Coronary artery (tissue), 2 donors: ENCODE data around the gene ZSWIM9.
"Not testable (repeated sequence)": the region's sequence is repeated elsewhere in the genome, so short reads cannot be mapped to it uniquely, and the experiment has no call there.

Source experiments
- DNase-seq: peaks from one replicate; pipeline ENCODE4 v3.0.0-alpha.2; 2017; ENCODE audit warnings: low spot score
- H3K27ac ChIP-seq, 2 donors: fragments of 200-600 bp; sonication (generic); one replicate each; pipeline ENCODE4 v1.5.1; 2016 to 2019
- H3K4me3 ChIP-seq: fragments of 200-600 bp; sonication (generic); 2 replicates; pipeline ENCODE4 v1.5.1; 2016; ENCODE audit warnings: mild to moderate bottlenecking, moderate library complexity
- TF ChIP-seq, protein P1 (sequence below): fragments of 200-600 bp; sonication (generic); IDR thresholded peaks from one replicate; pipeline ENCODE4 v1.5.1; 2019; ENCODE audit warnings: antibody characterized with exemption

Gene ZSWIM9

DNA sequence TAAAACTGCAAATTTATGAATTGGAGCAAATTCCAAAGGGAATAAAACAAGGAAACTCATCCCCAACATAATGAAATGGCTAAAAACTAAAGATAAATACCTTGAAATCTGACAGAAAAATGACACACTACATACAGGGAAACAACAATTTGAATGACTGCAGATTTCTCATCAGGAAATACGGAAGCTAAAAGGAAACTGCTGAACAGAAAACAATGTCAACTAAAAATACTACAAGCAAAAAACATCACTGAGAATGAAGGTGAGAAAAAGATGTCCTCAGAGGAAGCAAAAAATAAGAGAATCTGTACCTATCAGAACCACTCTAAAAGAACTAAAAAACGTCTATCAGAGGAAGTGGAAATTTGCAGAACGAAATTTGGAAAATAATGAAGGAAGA lies 39.5 kb downstream of the ZSWIM9 start:
- Histone ChIP-seq H3K27ac (no peak overlapping the region), H3K4me3 (no peak overlapping the region)
- TF ChIP-seq, protein P1, sequence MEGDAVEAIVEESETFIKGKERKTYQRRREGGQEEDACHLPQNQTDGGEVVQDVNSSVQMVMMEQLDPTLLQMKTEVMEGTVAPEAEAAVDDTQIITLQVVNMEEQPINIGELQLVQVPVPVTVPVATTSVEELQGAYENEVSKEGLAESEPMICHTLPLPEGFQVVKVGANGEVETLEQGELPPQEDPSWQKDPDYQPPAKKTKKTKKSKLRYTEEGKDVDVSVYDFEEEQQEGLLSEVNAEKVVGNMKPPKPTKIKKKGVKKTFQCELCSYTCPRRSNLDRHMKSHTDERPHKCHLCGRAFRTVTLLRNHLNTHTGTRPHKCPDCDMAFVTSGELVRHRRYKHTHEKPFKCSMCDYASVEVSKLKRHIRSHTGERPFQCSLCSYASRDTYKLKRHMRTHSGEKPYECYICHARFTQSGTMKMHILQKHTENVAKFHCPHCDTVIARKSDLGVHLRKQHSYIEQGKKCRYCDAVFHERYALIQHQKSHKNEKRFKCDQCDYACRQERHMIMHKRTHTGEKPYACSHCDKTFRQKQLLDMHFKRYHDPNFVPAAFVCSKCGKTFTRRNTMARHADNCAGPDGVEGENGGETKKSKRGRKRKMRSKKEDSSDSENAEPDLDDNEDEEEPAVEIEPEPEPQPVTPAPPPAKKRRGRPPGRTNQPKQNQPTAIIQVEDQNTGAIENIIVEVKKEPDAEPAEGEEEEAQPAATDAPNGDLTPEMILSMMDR: no peak
- no peak for DNase-seq

DNA sequence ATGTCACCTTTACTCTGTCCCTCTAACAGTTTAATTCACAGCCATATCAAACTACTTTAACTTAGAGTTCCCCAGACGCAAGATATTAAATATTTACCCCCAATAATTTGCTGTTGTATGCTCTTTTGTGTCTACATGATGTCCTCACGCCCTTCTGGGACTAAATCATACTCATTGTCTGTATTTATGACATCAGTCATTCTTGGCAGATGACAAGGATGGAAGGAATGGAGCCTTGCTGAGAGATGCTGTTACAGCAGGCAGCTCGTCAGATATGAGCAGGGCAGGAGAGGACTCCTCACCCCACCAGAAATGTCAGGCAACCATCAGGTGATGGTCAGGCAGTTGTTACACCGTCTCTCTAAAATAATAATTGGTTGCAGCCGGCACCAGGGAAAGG lies 43.5 kb downstream of the ZSWIM9 start:
- Histone ChIP-seq H3K4me3 (no peak overlapping the region), H3K27ac (no peak overlapping the region)
- DNase-seq: no peak
- TF ChIP-seq, protein P1: no peak

DNA sequence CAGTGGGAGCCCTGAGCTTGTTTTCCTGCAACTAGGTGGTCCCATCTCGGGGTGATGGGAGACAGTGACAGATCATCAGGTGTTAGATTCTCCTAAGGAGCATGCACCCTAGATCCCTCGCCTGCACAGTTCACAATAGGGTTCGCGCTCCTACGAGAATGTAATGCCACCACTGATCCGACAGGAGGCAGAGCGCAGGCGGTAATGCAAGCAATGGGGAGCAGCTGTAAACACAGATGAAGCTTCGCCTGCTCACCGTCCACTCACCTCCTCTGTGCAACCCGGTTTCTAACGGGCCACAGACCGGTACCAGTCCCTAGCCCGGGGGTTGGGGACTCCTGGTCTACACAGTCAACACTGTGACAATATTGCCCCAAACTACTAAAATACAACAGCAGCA lies 46.5 kb downstream of the ZSWIM9 start:
- Histone ChIP-seq H3K27ac (no peak overlapping the region), H3K4me3 (no peak overlapping the region)
- TF ChIP-seq, protein P1: no peak
- DNase-seq: no peak

DNA sequence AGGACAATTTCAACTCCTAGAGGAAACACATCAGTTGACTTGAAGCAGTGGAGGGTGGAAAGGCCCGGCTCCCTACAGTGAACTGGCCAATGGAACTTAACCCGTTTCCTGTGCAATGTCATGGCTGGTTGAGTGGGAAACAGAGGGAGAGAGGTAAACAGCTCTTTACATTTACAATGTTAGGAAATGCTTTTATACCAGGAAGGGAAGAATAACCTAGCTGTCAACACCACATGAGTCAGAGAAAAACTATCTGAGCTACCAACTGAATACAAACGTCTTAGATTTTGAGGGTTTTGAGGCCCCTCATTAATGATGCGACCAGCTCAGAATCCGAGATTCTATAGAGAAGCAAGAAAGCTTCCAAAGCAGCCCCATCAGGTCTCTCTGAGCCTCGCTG lies 48.5 kb downstream of the ZSWIM9 start:
- TF ChIP-seq, protein P1: no peak
- H3K27ac ChIP-seq: no peak overlapping the region
- H3K4me3 ChIP-seq: no peak overlapping the region
- DNase-seq: no peak

DNA sequence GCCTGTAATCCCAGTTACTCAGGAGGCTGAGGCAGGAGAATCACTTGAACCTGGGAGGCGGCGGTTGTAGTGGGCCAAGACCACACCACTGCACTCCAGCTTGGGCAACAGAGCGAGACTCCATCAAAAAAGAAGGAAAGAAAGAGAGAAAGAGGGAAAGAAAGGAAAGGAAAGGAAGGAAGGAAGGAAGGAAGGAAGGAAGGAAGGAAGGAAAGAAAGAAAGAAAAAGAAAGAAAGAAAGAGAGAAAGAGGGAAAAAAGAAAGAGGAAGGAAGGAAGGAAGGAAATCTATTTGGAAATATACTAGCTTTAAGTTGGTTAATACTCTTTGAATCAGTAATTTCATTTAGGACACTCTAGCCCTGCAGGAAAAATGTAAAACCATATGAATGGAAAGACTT lies 50.3 kb downstream of the ZSWIM9 start:
- DNase-seq, H3K4me3 ChIP-seq, H3K27ac ChIP-seq: not testable (repeated sequence)

DNA sequence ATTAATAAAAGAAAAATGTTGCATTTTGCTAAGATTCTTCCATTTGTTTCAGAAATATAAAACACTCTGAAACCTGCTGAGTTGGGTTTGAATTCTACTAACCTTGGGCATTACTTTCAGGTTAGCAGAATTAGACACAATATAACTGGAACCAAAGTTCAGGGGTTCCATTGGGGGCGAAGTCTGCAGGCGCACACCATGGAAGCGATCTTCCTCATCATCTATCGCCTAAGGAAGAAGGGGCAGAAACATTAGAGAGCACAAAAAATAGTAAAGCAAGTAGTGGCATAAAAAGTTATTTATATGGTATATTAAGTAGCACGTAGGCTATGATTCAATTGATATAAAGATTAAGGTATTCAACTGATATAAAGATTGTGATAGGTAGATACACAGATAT lies 51.1 kb downstream of the ZSWIM9 start:
- H3K4me3 ChIP-seq: no peak overlapping the region
- TF ChIP-seq, protein P1: no peak
- DNase-seq: no peak
- no peak overlapping the region for H3K27ac ChIP-seq

DNA sequence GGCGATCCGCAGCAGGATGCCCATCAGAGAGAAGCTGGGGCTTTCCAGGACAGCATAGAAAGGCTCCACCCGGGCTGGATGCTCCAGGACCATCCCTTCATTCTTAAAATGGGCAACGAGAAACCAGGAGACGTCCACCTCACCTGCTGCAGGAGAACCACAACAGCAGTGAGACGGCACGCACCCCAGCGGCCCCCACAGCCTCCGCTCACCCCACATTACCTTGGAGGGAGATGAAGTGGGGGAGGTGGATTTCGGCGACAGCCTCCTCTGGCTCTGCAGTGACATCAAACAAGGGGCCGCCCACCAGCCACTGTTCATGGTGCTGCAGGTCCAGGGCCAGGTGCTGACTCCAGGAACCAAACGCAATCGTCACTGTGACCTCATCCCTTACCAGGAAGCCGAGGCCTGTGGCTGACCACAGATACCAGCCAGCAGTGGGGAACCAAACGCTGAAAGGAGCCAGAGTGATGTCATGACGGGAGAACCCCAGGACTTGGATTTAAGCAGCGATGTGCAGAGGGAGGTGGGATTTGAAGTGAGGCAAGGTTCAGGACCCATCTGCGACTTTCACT lies 60.2 kb downstream of the ZSWIM9 start:
- DNase-seq: no peak
- TF ChIP-seq, protein P1: no peak
- no peak overlapping the region for H3K4me3 ChIP-seq
- no peak overlapping the region for H3K27ac ChIP-seq

DNA sequence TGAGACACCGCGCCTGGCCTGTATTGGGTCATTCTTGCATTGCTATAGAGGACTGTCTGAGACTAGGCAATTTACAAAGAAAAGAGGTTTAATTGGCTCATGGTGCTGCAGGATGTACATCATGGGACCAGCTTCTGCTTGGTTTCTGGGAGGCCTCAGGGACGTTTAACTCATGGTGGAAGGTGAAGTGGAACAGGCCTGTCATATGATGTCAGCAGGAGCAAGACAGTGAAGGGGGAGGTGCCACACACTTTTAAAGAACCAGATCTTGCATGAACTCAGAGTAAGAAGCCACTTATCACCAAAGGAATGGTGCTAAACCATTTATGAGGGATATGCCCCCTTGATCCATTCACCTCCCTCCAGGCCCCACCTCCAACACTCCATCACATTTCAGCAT lies 66.6 kb downstream of the ZSWIM9 start:
- DNase-seq: no peak
- H3K27ac ChIP-seq: no peak overlapping the region
- no peak overlapping the region for H3K4me3 ChIP-seq
- TF ChIP-seq, protein P1: no peak
